GM12878 (cell line): ENCODE measurements around the gene JPT1. TPM values are rescaled to one million over a fixed set of nuclear protein-coding genes. Genes with fewer than 3 reads are reported as not detected.

Experiments used
- ATAC-seq: fragments of 200-7000 bp; cut with Tn5 transposase; 3 replicates; pipeline ENCODE4 v1.9.1; 2020; ENCODE audit warnings: mild to moderate bottlenecking, moderate library complexity
- BruUV-seq: library from RNA; stranded (reverse); fragments of 400-500 nt; replicated peaks from 2 replicates; lab custom pipeline; 2021; lab: Mats Ljungman, UMichigan
- CTCF ChIA-PET: fragments of 300-600 bp; sonication (Branson Sonifier 250); formaldehyde crosslinking; extraction: SDS; loops from one replicate; lab custom pipeline; 2021; ENCODE audit warnings: inconsistent platforms; lab: Yijun Ruan, JAX
- POLR2A ChIA-PET: fragments of 350-600 bp; formaldehyde crosslinking; extraction: SDS; loops from one replicate; lab custom pipeline; 2021; ENCODE audit warnings: inconsistent platforms; lab: Charles Lee
- RAD21 ChIA-PET: fragments of 300-600 bp; sonication (Branson Sonifier 250); formaldehyde crosslinking; loops from one replicate; lab custom pipeline; 2023; ENCODE audit warnings: antibody characterized with exemption; ENCODE audit not compliant: unreplicated experiment; lab: Charles Lee
- SMC1A ChIA-PET: fragments of 300-600 bp; sonication (Branson Sonifier 250); formaldehyde crosslinking; loops from one replicate; lab custom pipeline; 2023; ENCODE audit not compliant: unreplicated experiment, uncharacterized antibody; lab: Charles Lee
- DNase-seq: peaks from one replicate; pipeline ENCODE4 v3.0.0-alpha.2; 2011; ENCODE audit warnings: low read depth, low spot score
- FAIRE-seq: peaks from 3 replicates; lab custom pipeline; 2011; peaks lifted over from hg19 to GRCh38; lab: Jason Lieb, UNC
- H2AFZ ChIP-seq: 2 replicates; pipeline ENCODE4 v1.6.0; 2011; ENCODE audit warnings: low read depth, low read length, control low read depth; ENCODE audit not compliant: control insufficient read depth
- H3K27ac ChIP-seq: 2 replicates; pipeline ENCODE4 v1.5.1; 2011; ENCODE audit warnings: control low read depth; ENCODE audit not compliant: control insufficient read depth, insufficient read depth
- H3K27me3 ChIP-seq, 2 experiments: replicated peaks in 1 of 2; 2 replicates each; pipeline versions ENCODE4 v1.6.0 to v1.6.1; 2011; ENCODE audit warnings: low read length in 1 of 2; ENCODE audit not compliant: control insufficient read depth in 2 of 2, insufficient read depth in 2 of 2
- H3K36me3 ChIP-seq, 2 experiments: 2 replicates each; pipeline ENCODE4 v1.5.1; 2011; ENCODE audit warnings: low read length in 1 of 2; ENCODE audit not compliant: control insufficient read depth in 2 of 2, insufficient read depth in 2 of 2
- H3K4me1 ChIP-seq: 2 replicates; pipeline ENCODE4 v1.6.1; 2011; ENCODE audit warnings: mild to moderate bottlenecking, low read length, moderate library complexity, mixed read lengths; ENCODE audit not compliant: control insufficient read depth, insufficient read depth
- H3K4me2 ChIP-seq: 2 replicates; pipeline ENCODE4 v1.6.0; 2011; ENCODE audit warnings: control low read depth; ENCODE audit not compliant: control insufficient read depth, insufficient read depth
- H3K4me3 ChIP-seq: fragments of 200-600 bp; sonication (generic); 2 replicates; pipeline ENCODE4 v1.5.1; 2016
- H3K79me2 ChIP-seq: 2 replicates; pipeline ENCODE4 v1.6.0; 2011; ENCODE audit warnings: low read length; ENCODE audit not compliant: control insufficient read depth, insufficient read depth
- H3K9ac ChIP-seq: 2 replicates; pipeline ENCODE4 v1.8.0; 2011; ENCODE audit warnings: low read length, control low read depth, mixed read lengths; ENCODE audit not compliant: control insufficient read depth, insufficient read depth
- H3K9me3 ChIP-seq: replicated peaks from 3 replicates; pipeline ENCODE4 v1.5.1; 2011; ENCODE audit warnings: mild to moderate bottlenecking, low read length; ENCODE audit not compliant: control insufficient read depth, insufficient read depth
- H4K20me1 ChIP-seq: 2 replicates; pipeline ENCODE4 v1.6.0; 2011; ENCODE audit not compliant: control insufficient read depth, insufficient read depth
- CREB1 ChIP-seq: IDR thresholded peaks from 2 replicates; pipeline ENCODE4 v1.6.1; 2012; ENCODE audit warnings: low read depth, mild to moderate bottlenecking, inconsistent platforms
- CTCF ChIP-seq, 3 experiments: IDR thresholded peaks in 2 of 3; conservative IDR thresholded peaks in 1 of 3; 2 replicates each; pipeline ENCODE4 v1.5.1; 2011; ENCODE audit warnings: low read depth in 3 of 3, low read length in 3 of 3, mild to moderate bottlenecking in 3 of 3, control low read depth in 2 of 3, moderate library complexity in 2 of 3, inconsistent platforms in 1 of 3, mixed read lengths in 1 of 3; ENCODE audit not compliant: control insufficient read depth in 2 of 3, insufficient read depth in 1 of 3; ENCODE audit errors: extremely low read depth in 1 of 3
- HDAC2 ChIP-seq: fragments of 200-600 bp; sonication (generic); IDR thresholded peaks from 2 replicates; pipeline ENCODE4 v1.6.1; 2017
- IRF5 ChIP-seq: fragments of 450-650 bp; IDR thresholded peaks from 2 replicates; pipeline ENCODE4 v1.6.1; 2017; ENCODE audit warnings: borderline replicate concordance
- MLLT1 ChIP-seq: fragments of 450-650 bp; IDR thresholded peaks from 2 replicates; pipeline ENCODE4 v1.6.1; 2016; ENCODE audit warnings: mild to moderate bottlenecking
- RCOR1 ChIP-seq: conservative IDR thresholded peaks from 2 replicates; pipeline ENCODE4 v1.6.1; 2012; ENCODE audit warnings: low read depth, low read length, improper control_type of control experiment
- SPI1 ChIP-seq: IDR thresholded peaks from 2 replicates; pipeline ENCODE4 v1.6.1; 2011; ENCODE audit warnings: low read depth, mild to moderate bottlenecking, low read length, moderate library complexity, borderline replicate concordance; ENCODE audit not compliant: insufficient read depth
- STAT3 ChIP-seq: IDR thresholded peaks from 2 replicates; pipeline ENCODE4 v1.6.1; 2011; ENCODE audit warnings: low read depth, low read length, improper control_type of control experiment
- WGBS: methylation state at CpG from one replicate; pipeline ENCODE4 v1.1.6; 2016; ENCODE audit warnings: low lambda C conversion rate; ENCODE audit not compliant: insufficient replicate concordance, insufficient coverage; ENCODE audit errors: missing lambda C conversion rate; 5-methylcytosine and 5-hydroxymethylcytosine counted together
- in situ Hi-C: fragments of 300-500 bp; cut with MboI; formaldehyde crosslinking; loops from 9 replicates; pipeline ENCODE4 v1.14.3; 2018; ENCODE audit warnings: mixed read lengths
- intact Hi-C: fragments of 100-400 bp; cut with micrococcal nuclease; formaldehyde crosslinking; loops from one replicate; pipeline ENCODE4 v1.14.2; 2022; ENCODE audit not compliant: unreplicated experiment
- polyA plus RNA-seq, 11 experiments: library from polyadenylated mRNA; depleted of rRNA in 4 of 11; unstranded in 6 of 11; stranded (reverse) in 5 of 11; fragments of >200 nt; fragmentation: Nextera tagmentation in 4 of 11; fragmentation: Illumina TruSeq in 1 of 11; extraction: Ambion mirVana in 4 of 11; extraction: Trizol in 1 of 11; gene quantifications; 1 replicate in 1 of 11; 2 replicates in 10 of 11; pipeline versions ENCODE4 v1.2.1 to v1.2.3, GENCODE V29; 2011 to 2016; ENCODE audit warnings: inconsistent platforms in 2 of 11, missing spikeins in 2 of 11, low read depth in 1 of 11
- total RNA-seq, 4 experiments: library from RNA; depleted of rRNA in 3 of 4; stranded (reverse); fragments of >200 nt in 3 of 4; fragmentation: Illumina TruSeq in 1 of 4; extraction: Trizol in 1 of 4; gene quantifications; 2 replicates each; pipeline versions ENCODE4 v1.2.1 to v1.2.3, GENCODE V29; 2013 to 2021

JPT1 gene
- total and polyA plus RNA-seq, 10 of the 15 experiments (the other 5 are each of a cell fraction or from before 2014, with no cell fraction given) = 79.7 to 651 (median 323) TPM

GRCh38 chr17:75114552-75115314, 39.6 kb downstream of the JPT1 start (continued):
- peak; percentile 44; the same call in 1 of the 2 replicates for TF ChIP-seq MLLT1
- peak; percentile 25; the same call in 1 of the 2 replicates for TF ChIP-seq CREB1
- no peak for TF ChIP-seq SPI1

- Histone ChIP-seq H3K4me3 (peak overlapping the region; percentile 63), H2AFZ (peak overlapping the region; percentile 86), H3K27me3 (no peaks in the 10 kb centered on the region; a peak in 1 of 4 replicates), H3K27ac (peak overlapping the region; percentile 83), H3K4me2 (peak overlapping the region; percentile 95), H3K9me3 (no peaks in the 10 kb centered on the region; the same call in 2 of the 3 replicates), H3K9ac (peak overlapping the region; percentile 84), H4K20me1 (no peaks in the 10 kb centered on the region), H3K79me2 (peaks cover 15% of the 10 kb centered on the region), H3K4me1 (peaks cover 52% of the 10 kb centered on the region), H3K36me3 (peaks cover 0 to 14% of the 10 kb centered on the region in 2 experiments; a peak in 1 of 4 replicates)
- CTCF ChIA-PET = interaction anchor here (0.5 to 9.3 kb wide), 63 partner anchors 9 to 300 kb away, joined by 3 to 293 read pairs (median 7); partner anchors contain the start of genes ATP5PD, FDXR, GGA3 and JPT1
- in situ Hi-C loops = loop anchor here (5.0 kb wide), 1 partner anchor 88 kb away; no protein-coding TSS in a partner anchor
- POLR2A ChIA-PET = interaction anchor here (0.5 to 5.0 kb wide), 19 partner anchors 9 to 344 kb away, joined by 3 to 53 read pairs (median 3); partner anchors contain the start of genes GGA3, KCTD2, MIF4GD and MRPS7
- WGBS = 2% methylated on average over 22 of the region's 22 CpGs
- intact Hi-C loops = loop anchor here (1.0 to 5.0 kb wide), 5 partner anchors 17 to 298 kb away; partner anchors contain the start of gene NT5C
- FAIRE-seq = peak; percentile 84
- ATAC-seq = peak; percentile 76
- DNase-seq = no peak
- SMC1A ChIA-PET = interaction anchor here (0.7 to 8.1 kb wide), 50 partner anchors 8 to 700 kb away, joined by 3 to 134 read pairs (median 5); partner anchors contain the start of genes GRB2, JPT1, KCTD2 and MIF4GD
- no TSS peak for BruUV-seq
- RAD21 ChIA-PET = interaction anchor here (0.5 to 5.5 kb wide), 48 partner anchors 9 to 578 kb away, joined by 3 to 131 read pairs (median 5); partner anchors contain the start of genes ATP5PD, FDXR, KCTD2 and MIF4GD
- TF ChIP-seq CTCF (IDR thresholded peaks at IDR 0.05 in 2 of 3, conservative IDR thresholded peaks at IDR 0.05 in 1 of 3; ENCODE audit: control insufficient read depth in 2 of 3, extremely low read depth in 1 of 3, insufficient read depth in 1 of 3, low read depth in 3 of 3, low read length in 3 of 3) (peak; percentile 90 to 97 (median 96)), IRF5 (no peak), STAT3 (no peak), RCOR1 (no peak), HDAC2 (no peak)
Measured at GRCh38 chr17:75113798-75114551, 40.3 kb downstream of the JPT1 start.
